OCI-LY7 (cell line): ENCODE measurements around the gene TIMM8A.

ENCODE experiments used
- EZH2phosphoT487 ChIP-seq: fragments of 200-600 bp; sonication (generic); IDR thresholded peaks from 2 replicates; pipeline ENCODE4 v1.6.1; 2018; ENCODE audit warnings: low read depth, borderline replicate concordance, mild to moderate bottlenecking, mixed run types, antibody characterized with exemption, low read length, moderate library complexity, mixed read lengths
- TF ChIP-seq, protein P1 (sequence below): fragments of 200-600 bp; sonication (generic); conservative IDR thresholded peaks from 2 replicates; pipeline ENCODE4 v1.5.1; 2014; ENCODE audit warnings: mild to moderate bottlenecking, antibody characterized with exemption, low read length, moderate library complexity, mixed read lengths

DNA sequence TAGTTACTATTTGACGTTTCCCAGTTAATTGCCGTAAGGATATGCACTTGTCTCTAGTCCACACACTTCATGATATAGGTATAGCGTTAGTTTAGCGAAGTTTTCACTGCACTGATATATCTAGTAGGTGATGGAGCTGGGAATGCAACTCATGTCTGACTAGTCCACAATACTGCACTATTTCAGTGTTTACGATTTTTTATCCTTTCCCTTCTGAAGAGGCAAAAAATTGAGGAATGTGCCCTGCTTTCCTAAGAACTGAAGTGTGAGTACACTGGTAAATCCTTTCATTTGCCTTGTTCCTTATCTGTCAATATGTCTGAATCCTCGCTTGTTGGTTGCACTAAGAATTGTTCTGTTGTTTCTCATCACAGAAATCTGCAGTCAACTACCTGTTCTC, 43.3 kb upstream of the TIMM8A start:
- TF ChIP-seq, protein P1, sequence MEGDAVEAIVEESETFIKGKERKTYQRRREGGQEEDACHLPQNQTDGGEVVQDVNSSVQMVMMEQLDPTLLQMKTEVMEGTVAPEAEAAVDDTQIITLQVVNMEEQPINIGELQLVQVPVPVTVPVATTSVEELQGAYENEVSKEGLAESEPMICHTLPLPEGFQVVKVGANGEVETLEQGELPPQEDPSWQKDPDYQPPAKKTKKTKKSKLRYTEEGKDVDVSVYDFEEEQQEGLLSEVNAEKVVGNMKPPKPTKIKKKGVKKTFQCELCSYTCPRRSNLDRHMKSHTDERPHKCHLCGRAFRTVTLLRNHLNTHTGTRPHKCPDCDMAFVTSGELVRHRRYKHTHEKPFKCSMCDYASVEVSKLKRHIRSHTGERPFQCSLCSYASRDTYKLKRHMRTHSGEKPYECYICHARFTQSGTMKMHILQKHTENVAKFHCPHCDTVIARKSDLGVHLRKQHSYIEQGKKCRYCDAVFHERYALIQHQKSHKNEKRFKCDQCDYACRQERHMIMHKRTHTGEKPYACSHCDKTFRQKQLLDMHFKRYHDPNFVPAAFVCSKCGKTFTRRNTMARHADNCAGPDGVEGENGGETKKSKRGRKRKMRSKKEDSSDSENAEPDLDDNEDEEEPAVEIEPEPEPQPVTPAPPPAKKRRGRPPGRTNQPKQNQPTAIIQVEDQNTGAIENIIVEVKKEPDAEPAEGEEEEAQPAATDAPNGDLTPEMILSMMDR, result no peak
- no peak for TF ChIP-seq EZH2phosphoT487
